ENCODE data around the gene EEF1A2. TPM values are rescaled to one million over a fixed set of nuclear protein-coding genes. Genes with fewer than 3 reads are reported as not detected.

Gene EEF1A2
- polyA plus RNA-seq, 2 of the 4 experiments (the other 2 are of a cell fraction), result 16.3 to 129 TPM

DNA sequence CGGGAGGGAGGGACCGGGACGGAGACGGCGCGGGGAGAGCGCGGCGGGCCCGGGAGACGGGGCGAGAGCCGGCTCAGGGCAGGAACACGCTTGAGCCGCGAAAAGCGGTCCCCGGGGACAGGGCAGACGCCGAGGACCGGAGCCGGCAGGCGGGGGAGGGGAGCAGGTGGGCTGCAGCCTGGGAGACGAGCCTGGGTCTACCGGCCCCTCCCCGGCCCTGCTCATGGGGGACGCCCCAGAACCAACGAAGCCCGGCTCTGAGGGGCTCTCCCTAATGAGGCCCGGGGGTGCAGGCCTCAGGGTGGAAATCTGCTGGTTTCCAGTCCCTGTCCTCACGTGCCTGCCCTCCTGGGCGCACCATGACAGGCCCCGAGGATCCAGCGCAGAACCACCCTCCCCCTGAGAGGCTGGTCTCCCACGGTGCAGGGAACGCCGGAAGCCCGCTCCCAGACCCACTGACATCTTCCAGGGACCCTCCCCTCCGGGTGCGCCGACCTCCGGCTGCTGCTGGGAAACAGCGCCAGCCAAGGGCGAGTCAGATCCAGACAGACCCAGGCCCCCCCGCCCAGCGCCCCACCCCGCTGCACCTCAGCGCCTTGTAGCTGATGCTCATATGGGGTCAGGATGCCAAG, 571 bp upstream of the EEF1A2 start:
- TF ChIP-seq ZNF302 (CRISPR knock-in tag; IDR thresholded peaks at IDR 0.05) (no peak), NPAS2 (CRISPR knock-in tag; IDR thresholded peaks at IDR 0.05; ENCODE audit: borderline replicate concordance) (no peak), HOXA7 (CRISPR knock-in tag; IDR thresholded peaks at IDR 0.05) (no peak), NFE2L2 (conservative IDR thresholded peaks at IDR 0.05; ENCODE audit: low read length) (no peak), POLR2AphosphoS2 (conservative IDR thresholded peaks at IDR 0.05; ENCODE audit: low read length) (no peak), GATA3 (IDR thresholded peaks at IDR 0.05; ENCODE audit: borderline replicate concordance) (no peak), SMC3 (IDR thresholded peaks at IDR 0.05) (no peak), NR3C1 (IDR thresholded peaks at IDR 0.05) (no peak), EP300 (IDR thresholded peaks at IDR 0.05) (no peak), MAZ (IDR thresholded peaks at IDR 0.05; ENCODE audit: borderline replicate concordance, low read depth, low read length) (no peak), HOXB5 (CRISPR knock-in tag; IDR thresholded peaks at IDR 0.05) (no peak)
- TF ChIP-seq, protein P1, sequence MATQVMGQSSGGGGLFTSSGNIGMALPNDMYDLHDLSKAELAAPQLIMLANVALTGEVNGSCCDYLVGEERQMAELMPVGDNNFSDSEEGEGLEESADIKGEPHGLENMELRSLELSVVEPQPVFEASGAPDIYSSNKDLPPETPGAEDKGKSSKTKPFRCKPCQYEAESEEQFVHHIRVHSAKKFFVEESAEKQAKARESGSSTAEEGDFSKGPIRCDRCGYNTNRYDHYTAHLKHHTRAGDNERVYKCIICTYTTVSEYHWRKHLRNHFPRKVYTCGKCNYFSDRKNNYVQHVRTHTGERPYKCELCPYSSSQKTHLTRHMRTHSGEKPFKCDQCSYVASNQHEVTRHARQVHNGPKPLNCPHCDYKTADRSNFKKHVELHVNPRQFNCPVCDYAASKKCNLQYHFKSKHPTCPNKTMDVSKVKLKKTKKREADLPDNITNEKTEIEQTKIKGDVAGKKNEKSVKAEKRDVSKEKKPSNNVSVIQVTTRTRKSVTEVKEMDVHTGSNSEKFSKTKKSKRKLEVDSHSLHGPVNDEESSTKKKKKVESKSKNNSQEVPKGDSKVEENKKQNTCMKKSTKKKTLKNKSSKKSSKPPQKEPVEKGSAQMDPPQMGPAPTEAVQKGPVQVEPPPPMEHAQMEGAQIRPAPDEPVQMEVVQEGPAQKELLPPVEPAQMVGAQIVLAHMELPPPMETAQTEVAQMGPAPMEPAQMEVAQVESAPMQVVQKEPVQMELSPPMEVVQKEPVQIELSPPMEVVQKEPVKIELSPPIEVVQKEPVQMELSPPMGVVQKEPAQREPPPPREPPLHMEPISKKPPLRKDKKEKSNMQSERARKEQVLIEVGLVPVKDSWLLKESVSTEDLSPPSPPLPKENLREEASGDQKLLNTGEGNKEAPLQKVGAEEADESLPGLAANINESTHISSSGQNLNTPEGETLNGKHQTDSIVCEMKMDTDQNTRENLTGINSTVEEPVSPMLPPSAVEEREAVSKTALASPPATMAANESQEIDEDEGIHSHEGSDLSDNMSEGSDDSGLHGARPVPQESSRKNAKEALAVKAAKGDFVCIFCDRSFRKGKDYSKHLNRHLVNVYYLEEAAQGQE (IDR thresholded peaks at IDR 0.05), result no peak
- TF ChIP-seq, protein P2, sequence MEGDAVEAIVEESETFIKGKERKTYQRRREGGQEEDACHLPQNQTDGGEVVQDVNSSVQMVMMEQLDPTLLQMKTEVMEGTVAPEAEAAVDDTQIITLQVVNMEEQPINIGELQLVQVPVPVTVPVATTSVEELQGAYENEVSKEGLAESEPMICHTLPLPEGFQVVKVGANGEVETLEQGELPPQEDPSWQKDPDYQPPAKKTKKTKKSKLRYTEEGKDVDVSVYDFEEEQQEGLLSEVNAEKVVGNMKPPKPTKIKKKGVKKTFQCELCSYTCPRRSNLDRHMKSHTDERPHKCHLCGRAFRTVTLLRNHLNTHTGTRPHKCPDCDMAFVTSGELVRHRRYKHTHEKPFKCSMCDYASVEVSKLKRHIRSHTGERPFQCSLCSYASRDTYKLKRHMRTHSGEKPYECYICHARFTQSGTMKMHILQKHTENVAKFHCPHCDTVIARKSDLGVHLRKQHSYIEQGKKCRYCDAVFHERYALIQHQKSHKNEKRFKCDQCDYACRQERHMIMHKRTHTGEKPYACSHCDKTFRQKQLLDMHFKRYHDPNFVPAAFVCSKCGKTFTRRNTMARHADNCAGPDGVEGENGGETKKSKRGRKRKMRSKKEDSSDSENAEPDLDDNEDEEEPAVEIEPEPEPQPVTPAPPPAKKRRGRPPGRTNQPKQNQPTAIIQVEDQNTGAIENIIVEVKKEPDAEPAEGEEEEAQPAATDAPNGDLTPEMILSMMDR (IDR thresholded peaks at IDR 0.05), result no peak
- TF ChIP-seq, protein P3, sequence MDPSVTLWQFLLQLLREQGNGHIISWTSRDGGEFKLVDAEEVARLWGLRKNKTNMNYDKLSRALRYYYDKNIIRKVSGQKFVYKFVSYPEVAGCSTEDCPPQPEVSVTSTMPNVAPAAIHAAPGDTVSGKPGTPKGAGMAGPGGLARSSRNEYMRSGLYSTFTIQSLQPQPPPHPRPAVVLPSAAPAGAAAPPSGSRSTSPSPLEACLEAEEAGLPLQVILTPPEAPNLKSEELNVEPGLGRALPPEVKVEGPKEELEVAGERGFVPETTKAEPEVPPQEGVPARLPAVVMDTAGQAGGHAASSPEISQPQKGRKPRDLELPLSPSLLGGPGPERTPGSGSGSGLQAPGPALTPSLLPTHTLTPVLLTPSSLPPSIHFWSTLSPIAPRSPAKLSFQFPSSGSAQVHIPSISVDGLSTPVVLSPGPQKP (IDR thresholded peaks at IDR 0.05; ENCODE audit: low read depth, low read length), result no peak
- TF ChIP-seq, protein P4, sequence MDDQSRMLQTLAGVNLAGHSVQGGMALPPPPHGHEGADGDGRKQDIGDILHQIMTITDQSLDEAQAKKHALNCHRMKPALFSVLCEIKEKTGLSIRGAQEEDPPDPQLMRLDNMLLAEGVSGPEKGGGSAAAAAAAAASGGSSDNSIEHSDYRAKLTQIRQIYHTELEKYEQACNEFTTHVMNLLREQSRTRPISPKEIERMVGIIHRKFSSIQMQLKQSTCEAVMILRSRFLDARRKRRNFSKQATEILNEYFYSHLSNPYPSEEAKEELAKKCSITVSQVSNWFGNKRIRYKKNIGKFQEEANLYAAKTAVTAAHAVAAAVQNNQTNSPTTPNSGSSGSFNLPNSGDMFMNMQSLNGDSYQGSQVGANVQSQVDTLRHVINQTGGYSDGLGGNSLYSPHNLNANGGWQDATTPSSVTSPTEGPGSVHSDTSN (IDR thresholded peaks at IDR 0.05), result no peak
- no peak for FAIRE-seq
- H3K4me3 ChIP-seq, result peak overlapping the region; percentile 99
- peak overlapping the region; percentile 92 to 96 for H3K27ac ChIP-seq
- CTCF ChIA-PET, result no interaction called here
- DNase-seq (ENCODE audit: low read depth in 1 of 2, low spot score in 1 of 2), result no peak
- peak overlapping the region; percentile 100 for H3K4me2 ChIP-seq
- no peak; a peak in 1 of 6 replicates for ATAC-seq
- WGBS (ENCODE audit: missing lambda C conversion rate), result 28% methylated on average over 24 of the region's 48 CpGs
- peaks cover 27% of the 10 kb centered on the region for H3K4me1 ChIP-seq
- H3K9me3 ChIP-seq, result peaks cover 4% of the 10 kb centered on the region; the same call in 1 of the 3 replicates
- POLR2A ChIA-PET, result interaction anchor here (0.6 to 2.1 kb wide), 2 partner anchors 21 to 57 kb away, joined by 4 to 13 read pairs; partner anchors contain the start of gene PPDPF
